Smooth muscle cell of the coronary artery (primary cell): ENCODE measurements around the gene SCPEP1. TPM values are rescaled to one million over a fixed set of nuclear protein-coding genes. Genes with fewer than 3 reads are reported as not detected.

Experiments used
- total RNA-seq: library from RNA; depleted of rRNA; stranded (reverse); fragments of >200 nt; gene quantifications from 2 replicates; pipeline ENCODE4 v1.2.3, GENCODE V29; 2014; ENCODE audit warnings: low replicate concordance

SCPEP1 gene, protein sequence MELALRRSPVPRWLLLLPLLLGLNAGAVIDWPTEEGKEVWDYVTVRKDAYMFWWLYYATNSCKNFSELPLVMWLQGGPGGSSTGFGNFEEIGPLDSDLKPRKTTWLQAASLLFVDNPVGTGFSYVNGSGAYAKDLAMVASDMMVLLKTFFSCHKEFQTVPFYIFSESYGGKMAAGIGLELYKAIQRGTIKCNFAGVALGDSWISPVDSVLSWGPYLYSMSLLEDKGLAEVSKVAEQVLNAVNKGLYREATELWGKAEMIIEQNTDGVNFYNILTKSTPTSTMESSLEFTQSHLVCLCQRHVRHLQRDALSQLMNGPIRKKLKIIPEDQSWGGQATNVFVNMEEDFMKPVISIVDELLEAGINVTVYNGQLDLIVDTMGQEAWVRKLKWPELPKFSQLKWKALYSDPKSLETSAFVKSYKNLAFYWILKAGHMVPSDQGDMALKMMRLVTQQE
- 48.1 and 96.4 TPM in 2 replicates for total RNA-seq

DNA sequence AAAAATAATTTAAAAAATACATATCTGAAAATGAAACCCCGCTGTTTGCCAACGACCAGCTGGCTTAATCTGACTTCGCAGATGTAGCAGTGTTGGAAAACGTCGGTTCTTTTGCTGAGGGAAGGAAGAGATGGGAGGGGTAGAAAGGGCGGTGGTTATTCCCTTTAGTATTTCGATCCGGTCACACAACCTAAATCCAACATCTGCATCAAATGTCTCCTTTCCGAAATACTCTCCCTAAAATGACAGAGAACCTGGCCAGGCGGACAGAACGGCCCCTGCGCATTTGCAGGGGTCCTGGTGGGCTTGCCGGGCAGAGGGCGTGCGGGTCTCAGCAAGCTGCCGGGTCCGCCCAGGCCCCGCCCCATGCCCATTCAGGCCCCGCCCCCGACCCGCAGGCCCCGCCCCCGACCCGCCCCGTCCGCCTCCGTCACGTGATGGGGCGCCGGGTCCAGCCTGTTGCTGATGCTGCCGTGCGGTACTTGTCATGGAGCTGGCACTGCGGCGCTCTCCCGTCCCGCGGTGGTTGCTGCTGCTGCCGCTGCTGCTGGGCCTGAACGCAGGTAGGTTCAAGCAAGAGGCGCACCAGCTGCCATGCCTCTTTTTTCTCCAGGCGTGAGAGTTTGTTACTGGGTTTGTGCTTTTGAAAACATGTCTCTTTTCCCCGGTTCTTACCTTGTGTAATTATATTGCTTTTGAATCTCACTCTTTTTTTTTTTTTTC is at the start of gene SCPEP1:
SCPEP1 (plus strand) TSS at position 459 of the 723 bp plus-strand sequence; CDS start at position 488, 29 bp downstream.

DNA sequence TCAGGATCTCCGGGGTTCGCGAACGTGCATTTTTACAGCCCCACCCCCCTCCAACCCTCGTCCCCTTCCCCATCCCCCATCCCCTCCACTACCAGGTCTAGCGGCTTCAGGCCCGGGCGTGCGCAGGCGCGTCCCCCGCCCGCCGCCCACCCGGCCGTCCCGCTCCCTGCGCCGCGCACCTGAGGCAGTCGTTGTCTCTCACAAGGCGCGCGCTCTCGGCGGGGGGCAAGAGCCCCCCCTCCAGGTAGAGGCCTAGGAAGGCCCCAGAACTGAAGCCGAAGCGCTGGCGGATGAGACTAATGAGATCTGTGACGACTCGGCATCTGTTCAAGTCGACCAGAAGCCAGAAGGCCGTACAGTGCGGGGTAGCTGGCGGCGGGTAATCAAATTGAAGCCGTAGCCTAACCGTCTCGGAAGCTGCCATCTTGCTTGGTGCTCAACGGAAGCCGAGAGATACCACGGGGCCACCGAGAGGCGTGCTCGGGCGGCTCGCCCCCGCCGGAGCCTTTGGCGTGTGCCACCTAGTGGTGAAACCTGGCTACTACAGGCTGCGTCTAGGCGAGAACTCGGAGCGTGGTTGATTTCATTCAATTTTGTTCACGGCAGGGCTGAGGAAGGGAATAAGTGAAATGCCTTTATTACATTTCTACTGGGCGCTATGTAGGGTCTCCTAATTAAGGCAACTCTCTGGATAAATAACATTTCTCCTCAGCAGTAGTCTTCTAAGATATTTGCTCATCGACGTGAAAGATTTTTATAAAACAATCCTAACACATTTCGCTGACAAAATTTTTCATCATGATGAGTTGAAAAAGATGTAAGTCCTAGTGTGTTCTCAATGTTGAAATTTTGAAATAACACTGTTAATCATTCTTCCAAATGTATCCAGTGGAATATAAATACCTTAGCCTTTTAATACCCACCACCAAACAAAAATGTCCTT is 17.1 kb upstream of the SCPEP1 start, which contains the start of gene COIL:
COIL (minus strand) TSS at position 455 of the 943 bp plus-strand sequence; CDS start at position 424, 31 bp downstream.

Other genes starting within 250 kb of the SCPEP1 start
- gene C17orf67, start 144.2 kb upstream of the SCPEP1 start, total RNA-seq, result 0.68 and 0.70 TPM in 2 replicates
- 2.1 and 2.2 TPM in 2 replicates for gene DGKE, start 144.0 kb upstream of the SCPEP1 start, total RNA-seq
- gene TRIM25, start 64.1 kb upstream of the SCPEP1 start, total RNA-seq, result 15.5 and 30.7 TPM in 2 replicates
- 5.0 and 10.6 TPM in 2 replicates for gene COIL, start 17.1 kb upstream of the SCPEP1 start, total RNA-seq
- gene AKAP1, start 107.1 kb downstream of the SCPEP1 start, total RNA-seq, result 11.5 and 21.5 TPM in 2 replicates